ENCODE data around the gene RPS6KL1. TPM values are rescaled to one million over a fixed set of nuclear protein-coding genes. Genes with fewer than 3 reads are reported as not detected.
A peak's percentile ranks its signal among the peaks of the same experiment; 100 is the strongest.

RPS6KL1 gene
- total RNA-seq, 2 donors from 2014 or later = 9.4 to 17.6 TPM

DNA sequence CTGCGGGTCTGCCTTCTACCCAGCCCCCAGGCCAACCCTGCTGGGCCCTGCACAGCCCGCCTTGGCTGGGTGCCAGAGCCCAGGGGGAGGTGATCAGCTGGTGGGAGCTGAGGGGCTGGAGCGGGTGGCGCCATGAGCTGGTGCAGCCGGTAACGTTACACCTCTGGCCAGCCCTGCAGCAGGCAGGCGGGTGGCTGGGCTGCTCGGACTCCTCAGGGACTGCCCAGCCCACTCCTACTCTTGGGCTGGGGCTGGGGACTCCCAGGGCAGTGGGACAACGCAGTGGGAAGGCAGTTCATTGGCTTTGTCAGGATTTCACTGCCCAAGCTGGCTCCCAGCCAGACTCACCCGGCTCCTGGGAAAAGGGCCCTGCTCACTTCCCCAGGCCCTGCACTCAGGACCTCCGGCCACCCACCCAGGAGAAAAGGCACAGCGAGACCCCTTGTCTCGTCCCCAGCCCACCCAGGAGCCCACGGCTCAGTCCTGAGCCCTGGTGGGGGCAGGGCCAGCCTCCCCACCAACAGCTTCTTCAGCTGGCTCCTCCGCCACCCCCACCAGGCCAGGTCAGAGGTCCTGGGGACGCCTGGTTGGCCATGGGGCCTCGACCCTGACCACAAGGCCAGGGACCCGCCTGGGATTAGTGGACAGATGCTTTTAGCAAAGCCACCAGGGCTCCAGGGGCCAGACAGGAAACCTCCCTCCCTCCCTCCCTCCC lies 31.3 kb upstream of the RPS6KL1 start:
- H3K9me3 ChIP-seq = no peaks in the 10 kb centered on the region
- H3K36me3 ChIP-seq = no peaks in the 10 kb centered on the region
- H3K4me1 ChIP-seq (ENCODE audit: control insufficient read depth in 1 of 2, low read depth in 2 of 2) = peaks cover 12 to 39% of the 10 kb centered on the region in 2 donors
- peak overlapping the region; percentile 75 for H3K4me3 ChIP-seq
- TF ChIP-seq, protein P1, sequence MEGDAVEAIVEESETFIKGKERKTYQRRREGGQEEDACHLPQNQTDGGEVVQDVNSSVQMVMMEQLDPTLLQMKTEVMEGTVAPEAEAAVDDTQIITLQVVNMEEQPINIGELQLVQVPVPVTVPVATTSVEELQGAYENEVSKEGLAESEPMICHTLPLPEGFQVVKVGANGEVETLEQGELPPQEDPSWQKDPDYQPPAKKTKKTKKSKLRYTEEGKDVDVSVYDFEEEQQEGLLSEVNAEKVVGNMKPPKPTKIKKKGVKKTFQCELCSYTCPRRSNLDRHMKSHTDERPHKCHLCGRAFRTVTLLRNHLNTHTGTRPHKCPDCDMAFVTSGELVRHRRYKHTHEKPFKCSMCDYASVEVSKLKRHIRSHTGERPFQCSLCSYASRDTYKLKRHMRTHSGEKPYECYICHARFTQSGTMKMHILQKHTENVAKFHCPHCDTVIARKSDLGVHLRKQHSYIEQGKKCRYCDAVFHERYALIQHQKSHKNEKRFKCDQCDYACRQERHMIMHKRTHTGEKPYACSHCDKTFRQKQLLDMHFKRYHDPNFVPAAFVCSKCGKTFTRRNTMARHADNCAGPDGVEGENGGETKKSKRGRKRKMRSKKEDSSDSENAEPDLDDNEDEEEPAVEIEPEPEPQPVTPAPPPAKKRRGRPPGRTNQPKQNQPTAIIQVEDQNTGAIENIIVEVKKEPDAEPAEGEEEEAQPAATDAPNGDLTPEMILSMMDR (IDR thresholded peaks at IDR 0.05) = no peak
- H3K27me3 ChIP-seq (replicated peaks; ENCODE audit: insufficient read depth) = no peaks in the 10 kb centered on the region
- peak overlapping the region in 1 of 2 donors; percentile 67 for H3K27ac ChIP-seq
- no peak for DNase-seq (ENCODE audit: low spot score)
- no peak for ATAC-seq (ENCODE audit: insufficient number of reproducible peaks, low FRiP score, low read depth)

DNA sequence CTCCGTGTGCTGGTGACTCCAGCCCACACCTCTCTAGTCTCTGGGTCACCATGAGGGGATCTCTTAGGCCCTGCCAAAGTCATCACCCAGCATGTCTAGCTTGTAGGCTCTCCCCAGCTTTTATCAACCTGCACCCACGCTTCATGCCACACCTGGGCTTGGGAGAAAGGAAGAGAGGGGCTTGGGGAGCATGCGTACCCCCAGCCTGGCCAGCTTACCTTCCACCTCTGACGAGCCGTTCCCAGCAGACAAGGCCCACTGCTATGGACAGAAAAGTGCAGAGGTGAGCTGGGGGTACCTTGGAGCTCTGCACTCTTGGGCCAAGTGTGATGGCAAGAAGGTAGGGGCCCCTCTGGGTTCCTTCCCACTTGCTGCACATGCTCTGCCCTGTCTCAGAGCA lies 30.6 kb upstream of the RPS6KL1 start:
- TF ChIP-seq, protein P1 (IDR thresholded peaks at IDR 0.05) = no peak
- H3K4me3 ChIP-seq = peak overlapping the region; percentile 75
- peaks cover 12 to 39% of the 10 kb centered on the region in 2 donors for H3K4me1 ChIP-seq (ENCODE audit: control insufficient read depth in 1 of 2, low read depth in 2 of 2)

DNA sequence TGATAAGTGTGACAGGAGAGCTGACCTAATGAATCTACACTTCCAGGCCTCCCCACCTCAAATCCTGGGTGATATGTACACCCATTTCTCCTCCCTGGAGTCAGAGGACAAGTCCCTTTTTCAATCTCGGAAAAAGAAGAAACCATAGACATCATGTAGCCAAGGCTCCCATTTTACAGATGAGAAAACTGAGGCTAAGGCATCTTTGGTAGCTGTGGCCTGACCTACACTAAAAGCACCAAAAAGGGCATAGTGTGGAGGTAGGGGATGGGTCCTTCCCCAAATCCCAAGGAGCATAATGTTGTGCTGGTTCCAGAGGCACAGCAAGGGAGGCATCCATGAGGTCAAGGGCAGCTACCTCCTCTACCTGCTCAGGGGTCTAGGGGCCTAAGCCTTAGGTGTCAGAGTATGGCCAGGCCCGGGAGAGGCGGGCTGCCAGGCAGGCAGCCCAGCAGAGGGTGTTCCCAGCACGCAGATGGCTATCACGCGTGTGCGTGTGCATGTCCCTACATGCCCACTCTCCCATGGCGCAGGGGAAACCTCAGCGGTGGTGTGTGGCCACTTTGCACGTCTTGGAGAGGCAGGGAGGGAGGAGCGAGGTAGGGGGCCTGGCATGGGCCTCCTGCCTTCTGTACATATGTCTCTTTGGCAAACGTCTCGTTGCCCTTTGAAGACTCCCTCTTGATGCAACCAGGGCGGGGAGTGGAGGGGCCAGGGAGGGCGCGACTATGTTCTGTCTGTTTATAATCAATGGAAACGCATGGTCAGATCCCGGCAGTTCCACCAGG lies 29.8 kb upstream of the RPS6KL1 start:
- no peaks in the 10 kb centered on the region for H3K9me3 ChIP-seq
- ATAC-seq (ENCODE audit: insufficient number of reproducible peaks, low FRiP score, low read depth) (no peak), DNase-seq (ENCODE audit: low spot score) (no peak)
- no peaks in the 10 kb centered on the region for H3K27me3 ChIP-seq (replicated peaks; ENCODE audit: insufficient read depth)
- H3K36me3 ChIP-seq = no peaks in the 10 kb centered on the region
- H3K4me1 ChIP-seq (ENCODE audit: control insufficient read depth in 1 of 2, low read depth in 2 of 2) = peaks cover 12 to 39% of the 10 kb centered on the region in 2 donors
- H3K4me3 ChIP-seq = peak overlapping the region; percentile 75
- no peak overlapping the region for H3K27ac ChIP-seq
- TF ChIP-seq, protein P1 (IDR thresholded peaks at IDR 0.05) = no peak

More for the DNA sequence above, 30.6 kb upstream of the RPS6KL1 start:
- ATAC-seq (ENCODE audit: insufficient number of reproducible peaks, low FRiP score, low read depth) (no peak), DNase-seq (ENCODE audit: low spot score) (no peak)
- no peaks in the 10 kb centered on the region for H3K9me3 ChIP-seq
- H3K27ac ChIP-seq = peak overlapping the region in 1 of 2 donors; percentile 67
- H3K27me3 ChIP-seq (replicated peaks; ENCODE audit: insufficient read depth) = no peaks in the 10 kb centered on the region
- no peaks in the 10 kb centered on the region for H3K36me3 ChIP-seq

DNA sequence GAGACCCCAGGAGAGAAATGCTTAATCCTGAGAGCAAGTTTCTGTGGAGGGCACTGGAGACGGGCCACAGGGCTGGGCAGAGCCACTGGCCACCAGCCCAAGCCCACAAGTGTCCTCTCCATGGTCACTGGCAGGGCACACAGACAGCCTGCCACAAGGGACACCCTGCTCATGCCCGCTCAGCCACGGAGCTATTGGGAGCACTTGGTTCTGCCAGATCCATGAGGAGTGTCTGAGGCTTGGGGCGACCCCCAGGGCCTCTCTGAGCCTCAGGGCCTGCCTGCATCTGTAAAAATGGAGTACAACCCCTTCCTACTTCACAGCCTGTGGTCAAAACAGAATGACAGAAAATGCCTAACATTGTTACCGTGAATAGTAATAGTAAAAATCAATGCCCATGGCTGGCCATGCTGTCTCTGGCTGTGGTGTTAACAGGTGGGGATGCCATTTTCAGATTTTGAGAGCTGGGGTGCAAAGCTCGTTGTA lies 29.2 kb upstream of the RPS6KL1 start:
- Histone ChIP-seq H3K27me3 (replicated peaks; ENCODE audit: insufficient read depth) (no peaks in the 10 kb centered on the region), H3K9me3 (no peaks in the 10 kb centered on the region), H3K36me3 (no peaks in the 10 kb centered on the region), H3K4me1 (ENCODE audit: control insufficient read depth in 1 of 2, low read depth in 2 of 2) (peaks cover 12 to 39% of the 10 kb centered on the region in 2 donors), H3K27ac (no peak overlapping the region), H3K4me3 (no peak overlapping the region)
- TF ChIP-seq, protein P1 (IDR thresholded peaks at IDR 0.05) = no peak
- ATAC-seq (ENCODE audit: insufficient number of reproducible peaks, low FRiP score, low read depth) (no peak), DNase-seq (ENCODE audit: low spot score) (no peak)

Measured in thoracic aorta (tissue), 2 donors.